HepG2 (cell line): ENCODE measurements around the gene SLC35A2. TPM values are rescaled to one million over a fixed set of nuclear protein-coding genes. Genes with fewer than 3 reads are reported as not detected.

Source experiments
- ATAC-seq: fragments of 200-7000 bp; cut with Tn5 transposase; 3 replicates; pipeline ENCODE4 v1.9.1; 2020; ENCODE audit warnings: mild to moderate bottlenecking, moderate library complexity
- BruUV-seq: library from RNA; stranded (reverse); fragments of 400-500 nt; replicated peaks from 2 replicates; lab custom pipeline; 2021; lab: Mats Ljungman, UMichigan
- CTCF ChIA-PET: fragments of 300-600 bp; formaldehyde crosslinking; extraction: SDS; loops from one replicate; lab custom pipeline; 2021; ENCODE audit warnings: low total read pairs, inconsistent platforms, low intra/inter-chr PET ratio; lab: Yijun Ruan, JAX
- POLR2A ChIA-PET: fragments of 350-600 bp; sonication (Branson Sonifier 250); formaldehyde crosslinking; loops from one replicate; lab custom pipeline; 2020; ENCODE audit warnings: antibody characterized with exemption, inconsistent platforms; lab: Yijun Ruan, JAX
- DNase-seq: peaks from one replicate; pipeline ENCODE4 v3.0.0-alpha.2; 2015; ENCODE audit warnings: low spot score
- FAIRE-seq: peaks from 3 replicates; lab custom pipeline; 2011; peaks lifted over from hg19 to GRCh38; lab: Jason Lieb, UNC
- H2AFZ ChIP-seq: one replicate; pipeline ENCODE4 v1.6.1; 2011; ENCODE audit warnings: low read length, inconsistent platforms
- H3K27ac ChIP-seq: fragments of 300-600 bp; 3 replicates; pipeline ENCODE4 v1.8.0; 2011; ENCODE audit warnings: mixed run types, mild to moderate bottlenecking, mixed read lengths, low read length, inconsistent platforms; ENCODE audit not compliant: insufficient read depth; ENCODE audit errors: extremely low read length
- H3K27me3 ChIP-seq, 2 experiments: fragments of 200-600 bp in 1 of 2; 2 replicates in 1 of 2; 3 replicates in 1 of 2; pipeline versions ENCODE4 v1.6.0 to v1.8.0; 2011; ENCODE audit warnings: low read length in 2 of 2, mild to moderate bottlenecking in 2 of 2, moderate library complexity in 2 of 2, inconsistent platforms in 1 of 2; ENCODE audit not compliant: insufficient read depth in 2 of 2, control insufficient read depth in 1 of 2
- H3K36me3 ChIP-seq, 2 experiments: fragments of 200-600 bp in 1 of 2; replicated peaks in 1 of 2; 2 replicates in 1 of 2; 3 replicates in 1 of 2; pipeline versions ENCODE4 v1.5.1 to v1.8.0; 2011; ENCODE audit warnings: low read length in 2 of 2, inconsistent platforms in 1 of 2; ENCODE audit not compliant: insufficient read depth in 2 of 2, control insufficient read depth in 1 of 2
- H3K4me1 ChIP-seq: 2 replicates; pipeline ENCODE4 v1.5.1; 2012; ENCODE audit warnings: low read length, inconsistent platforms; ENCODE audit not compliant: insufficient read depth
- H3K4me2 ChIP-seq: 2 replicates; pipeline ENCODE4 v1.6.0; 2011; ENCODE audit warnings: low read depth, low read length, inconsistent platforms
- H3K4me3 ChIP-seq, 3 experiments: fragments of 200-600 bp in 1 of 3; sonication (generic), shearing (Covaris generic) in 1 of 3; replicated peaks in 1 of 3; 2 replicates each; pipeline ENCODE4 v1.5.1; 2011 to 2016; ENCODE audit warnings: low read length in 3 of 3, inconsistent platforms in 2 of 3, low read depth in 2 of 3, mild to moderate bottlenecking in 2 of 3, control low read depth in 1 of 3, mixed read lengths in 1 of 3; ENCODE audit not compliant: insufficient read depth in 1 of 3
- H3K79me2 ChIP-seq: one replicate; pipeline ENCODE4 v1.6.1; 2011; ENCODE audit warnings: low read length, inconsistent platforms; ENCODE audit not compliant: insufficient read depth
- H3K9ac ChIP-seq: 2 replicates; pipeline ENCODE4 v1.6.0; 2011; ENCODE audit warnings: mild to moderate bottlenecking, low read depth, low read length, inconsistent platforms; ENCODE audit not compliant: insufficient read depth
- H3K9me3 ChIP-seq: 2 replicates; pipeline ENCODE4 v1.5.1; 2012; ENCODE audit warnings: mild to moderate bottlenecking, low read length
- H4K20me1 ChIP-seq: 2 replicates; pipeline ENCODE4 v1.6.0; 2011; ENCODE audit warnings: inconsistent platforms, mild to moderate bottlenecking, low read length, moderate library complexity; ENCODE audit not compliant: insufficient read depth
- EHMT2 ChIP-seq: fragments of 200-600 bp; sonication (generic); IDR thresholded peaks from 2 replicates; pipeline ENCODE4 v1.7.0; 2017; ENCODE audit warnings: antibody characterized with exemption, low read depth, low read length, borderline replicate concordance
- HNRNPL ChIP-seq: fragments of 200-400 bp; formaldehyde crosslinking; IDR thresholded peaks from 2 replicates; pipeline ENCODE4 v1.6.1; 2017; ENCODE audit warnings: mild to moderate bottlenecking, low read depth, low read length
- KDM5B ChIP-seq: sonication (generic); formaldehyde crosslinking; IDR thresholded peaks from 2 replicates; pipeline ENCODE4 v1.4.0; 2020; ENCODE audit warnings: missing genetic modification reagents, mild to moderate bottlenecking, borderline replicate concordance
- PAF1 ChIP-seq: IDR thresholded peaks from 2 replicates; pipeline ENCODE4 v1.6.1; 2016; ENCODE audit warnings: missing genetic modification reagents, missing compliant biosample characterization
- PAXIP1 ChIP-seq: sonication (generic); formaldehyde crosslinking; conservative IDR thresholded peaks from 2 replicates; pipeline ENCODE4 v1.4.0; 2020; ENCODE audit warnings: mild to moderate bottlenecking, missing genetic modification reagents, moderate library complexity
- POLR2AphosphoS2 ChIP-seq: IDR thresholded peaks from 2 replicates; pipeline ENCODE4 v1.6.1; 2011; ENCODE audit warnings: low read depth, low read length, improper control_type of control experiment
- TGIF2 ChIP-seq: IDR thresholded peaks from 2 replicates; pipeline ENCODE4 v1.6.1; 2016; ENCODE audit warnings: control low read depth, missing compliant biosample characterization
- ZBTB38 ChIP-seq: sonication (generic); formaldehyde crosslinking; IDR thresholded peaks from 2 replicates; pipeline ENCODE4 v1.5.1; 2020; ENCODE audit warnings: mild to moderate bottlenecking, missing genetic modification reagents
- ZNF12 ChIP-seq: sonication (generic); formaldehyde crosslinking; IDR thresholded peaks from 2 replicates; pipeline ENCODE4 v1.5.0; 2020; ENCODE audit warnings: missing genetic modification reagents
- ZNF225 ChIP-seq: sonication (generic); formaldehyde crosslinking; IDR thresholded peaks from 2 replicates; pipeline ENCODE4 v1.4.0; 2020; ENCODE audit warnings: mild to moderate bottlenecking, missing genetic modification reagents
- ZNF614 ChIP-seq: IDR thresholded peaks from 2 replicates; pipeline ENCODE4 v1.6.1; 2018; ENCODE audit warnings: missing biosample characterization, missing genetic modification reagents, inconsistent platforms, borderline replicate concordance
- ZNF761 ChIP-seq: sonication (generic); formaldehyde crosslinking; conservative IDR thresholded peaks from 2 replicates; pipeline ENCODE4 v1.4.0; 2020; ENCODE audit warnings: mild to moderate bottlenecking, missing genetic modification reagents
- WGBS: methylation state at CpG from one replicate; pipeline ENCODE4 v1.1.6; 2017; ENCODE audit warnings: low lambda C conversion rate; 5-methylcytosine and 5-hydroxymethylcytosine counted together
- in situ Hi-C: cut with HindIII; loops from 2 replicates; pipeline ENCODE4 v1.10.0; 2017; ENCODE audit warnings: low pct_unique_long_range_greater_than_20kb; ENCODE audit not compliant: extremely low pct_ligation_motif_present
- intact Hi-C: fragments of 100-400 bp; cut with micrococcal nuclease; formaldehyde crosslinking; loops from one replicate; pipeline ENCODE4 v1.10.0; 2022; ENCODE audit not compliant: unreplicated experiment
- polyA plus RNA-seq, 8 experiments: library from polyadenylated mRNA; depleted of rRNA in 3 of 8; stranded (reverse) in 7 of 8; unstranded in 1 of 8; fragments of >200 nt; fragmentation: Illumina TruSeq in 4 of 8; extraction: Trizol in 4 of 8; gene quantifications; 2 replicates each; pipeline versions ENCODE4 v1.2.1 to v1.2.3, GENCODE V29; 2011 to 2016; ENCODE audit warnings: low read depth in 4 of 8, missing spikeins in 1 of 8, mixed read lengths in 1 of 8; ENCODE audit not compliant: insufficient read depth in 1 of 8
- total RNA-seq, 5 experiments: library from RNA; depleted of rRNA; stranded (reverse); fragments of >200 nt; fragmentation: Illumina TruSeq; extraction: Trizol; gene quantifications; 2 replicates each; pipeline ENCODE4 v1.2.3, GENCODE V29; 2016; ENCODE audit warnings: low read depth in 1 of 5
- TF ChIP-seq, protein P1 (sequence below): sonication (generic); formaldehyde crosslinking; conservative IDR thresholded peaks from 2 replicates; pipeline ENCODE4 v1.8.0; 2022; ENCODE audit warnings: mild to moderate bottlenecking, moderate library complexity, missing genetic modification reagents
- TF ChIP-seq, protein P2 (sequence below): sonication (generic); formaldehyde crosslinking; IDR thresholded peaks from 2 replicates; pipeline ENCODE4 v1.4.0; 2020; ENCODE audit warnings: mild to moderate bottlenecking, missing genetic modification reagents

Gene SLC35A2
- total and polyA plus RNA-seq, 2 of the 13 experiments (the other 11 are each of a cell fraction or from before 2014, with no cell fraction given), result 32.1 to 40.8 TPM

GRCh38 chrX:48904180-48904579, 7.3 kb downstream of the SLC35A2 start (continued):
- no peak for TF ChIP-seq PAXIP1
- TF ChIP-seq, protein P1, sequence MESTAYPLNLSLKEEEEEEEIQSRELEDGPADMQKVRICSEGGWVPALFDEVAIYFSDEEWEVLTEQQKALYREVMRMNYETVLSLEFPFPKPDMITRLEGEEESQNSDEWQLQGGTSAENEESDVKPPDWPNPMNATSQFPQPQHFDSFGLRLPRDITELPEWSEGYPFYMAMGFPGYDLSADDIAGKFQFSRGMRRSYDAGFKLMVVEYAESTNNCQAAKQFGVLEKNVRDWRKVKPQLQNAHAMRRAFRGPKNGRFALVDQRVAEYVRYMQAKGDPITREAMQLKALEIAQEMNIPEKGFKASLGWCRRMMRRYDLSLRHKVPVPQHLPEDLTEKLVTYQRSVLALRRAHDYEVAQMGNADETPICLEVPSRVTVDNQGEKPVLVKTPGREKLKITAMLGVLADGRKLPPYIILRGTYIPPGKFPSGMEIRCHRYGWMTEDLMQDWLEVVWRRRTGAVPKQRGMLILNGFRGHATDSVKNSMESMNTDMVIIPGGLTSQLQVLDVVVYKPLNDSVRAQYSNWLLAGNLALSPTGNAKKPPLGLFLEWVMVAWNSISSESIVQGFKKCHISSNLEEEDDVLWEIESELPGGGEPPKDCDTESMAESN (CRISPR knock-in tag), result no peak
- TF ChIP-seq, protein P2, sequence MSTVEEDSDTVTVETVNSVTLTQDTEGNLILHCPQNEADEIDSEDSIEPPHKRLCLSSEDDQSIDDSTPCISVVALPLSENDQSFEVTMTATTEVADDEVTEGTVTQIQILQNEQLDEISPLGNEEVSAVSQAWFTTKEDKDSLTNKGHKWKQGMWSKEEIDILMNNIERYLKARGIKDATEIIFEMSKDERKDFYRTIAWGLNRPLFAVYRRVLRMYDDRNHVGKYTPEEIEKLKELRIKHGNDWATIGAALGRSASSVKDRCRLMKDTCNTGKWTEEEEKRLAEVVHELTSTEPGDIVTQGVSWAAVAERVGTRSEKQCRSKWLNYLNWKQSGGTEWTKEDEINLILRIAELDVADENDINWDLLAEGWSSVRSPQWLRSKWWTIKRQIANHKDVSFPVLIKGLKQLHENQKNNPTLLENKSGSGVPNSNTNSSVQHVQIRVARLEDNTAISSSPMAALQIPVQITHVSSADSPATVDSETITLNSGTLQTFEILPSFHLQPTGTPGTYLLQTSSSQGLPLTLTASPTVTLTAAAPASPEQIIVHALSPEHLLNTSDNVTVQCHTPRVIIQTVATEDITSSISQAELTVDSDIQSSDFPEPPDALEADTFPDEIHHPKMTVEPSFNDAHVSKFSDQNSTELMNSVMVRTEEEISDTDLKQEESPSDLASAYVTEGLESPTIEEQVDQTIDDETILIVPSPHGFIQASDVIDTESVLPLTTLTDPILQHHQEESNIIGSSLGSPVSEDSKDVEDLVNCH (CRISPR knock-in tag), result no peak
- no peak for TF ChIP-seq ZNF12 (CRISPR knock-in tag)
- TF ChIP-seq, all 625 proteins: peak for 0

DNA sequence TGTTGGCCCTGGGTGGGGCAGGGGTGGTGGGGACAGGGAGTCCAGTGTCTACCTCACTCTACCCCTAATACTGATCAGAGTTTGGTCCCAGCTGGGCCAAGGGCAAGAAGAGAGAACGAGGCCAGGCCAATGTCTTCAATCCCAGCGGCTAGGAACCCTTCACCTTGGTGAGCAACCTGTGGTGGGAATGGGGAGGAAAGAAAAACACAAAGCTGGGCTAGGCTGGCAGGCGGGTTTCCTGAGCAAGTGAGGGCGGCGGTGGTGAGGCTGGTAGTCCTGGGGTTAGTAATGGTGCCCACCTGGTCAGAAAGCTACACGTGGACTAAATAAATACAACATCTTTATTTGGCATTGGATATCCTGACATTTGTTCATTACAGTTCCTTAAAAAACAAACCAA, 8.2 kb downstream of the SLC35A2 start:
- 96% methylated on average over 6 of the region's 6 CpGs for WGBS
- ChIA-PET CTCF (no interaction called here), POLR2A (interaction anchor here (1.8 kb wide), 1 partner anchor 12 kb away, joined by 5 read pairs; no protein-coding TSS in a partner anchor)
- intact Hi-C loops, result no loop called here
- no peak for DNase-seq
- Histone ChIP-seq H3K27ac (no peak overlapping the region), H3K27me3 (no peaks in the 10 kb centered on the region), H3K9me3 (no peaks in the 10 kb centered on the region), H4K20me1 (no peaks in the 10 kb centered on the region), H2AFZ (no peak overlapping the region), H3K4me2 (no peak overlapping the region), H3K36me3 (peaks cover 12 to 13% of the 10 kb centered on the region in 2 experiments), H3K79me2 (peaks cover 11% of the 10 kb centered on the region), H3K4me3 (no peak overlapping the region), H3K4me1 (peaks cover 10% of the 10 kb centered on the region), H3K9ac (no peak overlapping the region)
- FAIRE-seq, result no peak
- BruUV-seq, result no TSS peak
- in situ Hi-C loops, result no loop called here
- ATAC-seq, result no peak
- TF ChIP-seq ZNF761 (no peak), ZBTB38 (CRISPR knock-in tag) (no peak), ZNF225 (CRISPR knock-in tag) (no peak), EHMT2 (no peak), TGIF2 (no peak), ZNF614 (CRISPR knock-in tag) (no peak), HNRNPL (no peak), POLR2AphosphoS2 (no peak), PAF1 (CRISPR knock-in tag) (no peak), KDM5B (CRISPR knock-in tag) (no peak)
